ENCODE results near the gene BTG2.

The BTG2 gene

DNA sequence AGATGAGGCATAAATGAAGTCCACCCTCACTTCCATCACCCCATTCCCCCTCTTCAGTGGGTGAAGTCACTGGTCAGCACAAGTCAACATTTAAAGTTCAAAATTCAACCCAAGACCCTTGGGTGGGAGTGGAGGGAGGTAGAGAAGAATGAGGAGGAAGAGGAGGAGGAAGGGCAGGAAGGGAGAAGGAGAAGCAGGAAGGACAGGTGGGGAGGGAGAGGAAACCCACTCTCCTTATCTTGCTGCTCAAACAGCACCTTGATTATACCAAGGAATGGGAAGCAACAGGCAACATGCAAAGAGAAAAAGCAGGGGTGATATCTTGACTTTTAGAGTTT, 4.0 kb upstream of the BTG2 start:
- Histone ChIP-seq H2AFZ (ENCODE audit: low read length) (no peak overlapping the region), H3F3A (ENCODE audit: insufficient read depth, low read length) (peaks cover 12% of the 10 kb centered on the region), H3K4me1 (ENCODE audit: insufficient read depth, low read length, severe bottlenecking) (peaks cover 85% of the 10 kb centered on the region), H3K9me3 (ENCODE audit: low read length) (no peaks in the 10 kb centered on the region), H3K9ac (ENCODE audit: low read length) (peak overlapping the region; percentile 85), H3K79me2 (ENCODE audit: insufficient read depth, low read length) (peaks cover 22% of the 10 kb centered on the region), H3K36me3 (ENCODE audit: insufficient read depth, low read length) (peaks cover 10% of the 10 kb centered on the region), H3K4me2 (ENCODE audit: low read length) (peak overlapping the region; percentile 73), H4K20me1 (ENCODE audit: insufficient read depth, low read length) (no peaks in the 10 kb centered on the region), H3K9me2 (ENCODE audit: low read depth, low read length) (no peaks in the 10 kb centered on the region), H3K27me3 (ENCODE audit: insufficient read depth, low read length) (no peaks in the 10 kb centered on the region), H3K4me3 (ENCODE audit: low read depth, low read length, poor library complexity, severe bottlenecking) (peak overlapping the region; percentile 49), H3K27ac (ENCODE audit: low read depth, low read length, poor library complexity, severe bottlenecking) (peak overlapping the region; percentile 100)
- TF ChIP-seq EZH2 (IDR thresholded peaks at IDR 0.05; ENCODE audit: borderline replicate concordance, low read length), result no peak
- TF ChIP-seq, protein P1, sequence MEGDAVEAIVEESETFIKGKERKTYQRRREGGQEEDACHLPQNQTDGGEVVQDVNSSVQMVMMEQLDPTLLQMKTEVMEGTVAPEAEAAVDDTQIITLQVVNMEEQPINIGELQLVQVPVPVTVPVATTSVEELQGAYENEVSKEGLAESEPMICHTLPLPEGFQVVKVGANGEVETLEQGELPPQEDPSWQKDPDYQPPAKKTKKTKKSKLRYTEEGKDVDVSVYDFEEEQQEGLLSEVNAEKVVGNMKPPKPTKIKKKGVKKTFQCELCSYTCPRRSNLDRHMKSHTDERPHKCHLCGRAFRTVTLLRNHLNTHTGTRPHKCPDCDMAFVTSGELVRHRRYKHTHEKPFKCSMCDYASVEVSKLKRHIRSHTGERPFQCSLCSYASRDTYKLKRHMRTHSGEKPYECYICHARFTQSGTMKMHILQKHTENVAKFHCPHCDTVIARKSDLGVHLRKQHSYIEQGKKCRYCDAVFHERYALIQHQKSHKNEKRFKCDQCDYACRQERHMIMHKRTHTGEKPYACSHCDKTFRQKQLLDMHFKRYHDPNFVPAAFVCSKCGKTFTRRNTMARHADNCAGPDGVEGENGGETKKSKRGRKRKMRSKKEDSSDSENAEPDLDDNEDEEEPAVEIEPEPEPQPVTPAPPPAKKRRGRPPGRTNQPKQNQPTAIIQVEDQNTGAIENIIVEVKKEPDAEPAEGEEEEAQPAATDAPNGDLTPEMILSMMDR (IDR thresholded peaks at IDR 0.05; ENCODE audit: low read length), result no peak

DNA sequence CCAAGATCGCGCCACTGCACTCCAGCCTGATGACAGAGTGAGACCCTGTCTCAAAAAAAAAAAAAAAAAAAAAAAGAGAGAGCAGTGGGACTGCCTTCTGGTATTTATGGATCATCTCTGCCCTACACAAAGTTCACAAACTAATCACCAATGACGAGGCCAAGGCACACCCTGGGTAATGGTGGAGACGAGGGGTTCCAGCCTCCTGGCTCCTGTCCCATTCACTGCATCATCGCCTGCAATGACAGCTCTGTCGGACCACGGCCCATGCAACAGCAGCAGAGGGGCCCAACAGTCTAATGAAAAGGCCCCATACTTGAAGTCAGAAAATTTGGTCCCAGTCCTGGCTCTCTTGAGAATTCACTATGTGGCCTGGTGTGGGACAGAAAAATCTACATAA, 2.9 kb upstream of the BTG2 start:
- Histone ChIP-seq H3K4me1 (ENCODE audit: insufficient read depth, low read length, severe bottlenecking) (peaks cover 74% of the 10 kb centered on the region), H3K36me3 (ENCODE audit: insufficient read depth, low read length) (peaks cover 21% of the 10 kb centered on the region), H3F3A (ENCODE audit: insufficient read depth, low read length) (peaks cover 19% of the 10 kb centered on the region), H3K4me2 (ENCODE audit: low read length) (peak overlapping the region; percentile 85), H3K27ac (ENCODE audit: low read depth, low read length, poor library complexity, severe bottlenecking) (peak overlapping the region; percentile 100), H3K9me3 (ENCODE audit: low read length) (no peaks in the 10 kb centered on the region), H3K4me3 (ENCODE audit: low read depth, low read length, poor library complexity, severe bottlenecking) (peak overlapping the region; percentile 97), H3K9ac (ENCODE audit: low read length) (peak overlapping the region; percentile 91), H3K79me2 (ENCODE audit: insufficient read depth, low read length) (peaks cover 34% of the 10 kb centered on the region), H3K27me3 (ENCODE audit: insufficient read depth, low read length) (no peaks in the 10 kb centered on the region), H3K9me2 (ENCODE audit: low read depth, low read length) (no peaks in the 10 kb centered on the region), H2AFZ (ENCODE audit: low read length) (no peak overlapping the region), H4K20me1 (ENCODE audit: insufficient read depth, low read length) (no peaks in the 10 kb centered on the region)
- TF ChIP-seq, protein P1 (IDR thresholded peaks at IDR 0.05; ENCODE audit: low read length), result no peak
- no peak for TF ChIP-seq EZH2 (IDR thresholded peaks at IDR 0.05; ENCODE audit: borderline replicate concordance, low read length)

DNA sequence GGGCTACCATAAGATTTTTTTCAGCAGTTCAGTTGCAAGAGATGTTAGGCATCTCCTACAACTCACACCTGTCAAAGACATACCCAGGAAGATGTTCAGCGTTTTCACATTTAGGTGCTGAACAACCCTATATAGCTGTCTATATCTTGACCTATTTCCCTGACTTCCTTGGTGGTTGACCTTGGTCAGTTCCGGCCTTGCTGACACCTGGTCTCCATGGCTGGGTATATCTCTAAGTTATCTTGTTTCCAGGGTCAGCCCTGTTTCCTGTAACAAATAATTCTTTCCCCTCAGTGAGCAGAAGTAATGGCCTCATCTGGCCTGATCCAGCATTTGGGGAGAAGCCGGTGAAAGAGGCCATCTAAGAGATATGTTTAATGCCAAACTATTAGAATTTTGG, 2.4 kb upstream of the BTG2 start:
- Histone ChIP-seq H3K36me3 (ENCODE audit: insufficient read depth, low read length) (peaks cover 26% of the 10 kb centered on the region), H3K27me3 (ENCODE audit: insufficient read depth, low read length) (no peaks in the 10 kb centered on the region), H3K4me3 (ENCODE audit: low read depth, low read length, poor library complexity, severe bottlenecking) (peak overlapping the region; percentile 97), H3K9me2 (ENCODE audit: low read depth, low read length) (no peaks in the 10 kb centered on the region), H3K27ac (ENCODE audit: low read depth, low read length, poor library complexity, severe bottlenecking) (peak overlapping the region; percentile 100), H3K9ac (ENCODE audit: low read length) (peak overlapping the region; percentile 91), H3K79me2 (ENCODE audit: insufficient read depth, low read length) (peaks cover 38% of the 10 kb centered on the region), H3K4me1 (ENCODE audit: insufficient read depth, low read length, severe bottlenecking) (peaks cover 73% of the 10 kb centered on the region), H3K9me3 (ENCODE audit: low read length) (no peaks in the 10 kb centered on the region), H4K20me1 (ENCODE audit: insufficient read depth, low read length) (no peaks in the 10 kb centered on the region), H3K4me2 (ENCODE audit: low read length) (peak overlapping the region; percentile 85), H2AFZ (ENCODE audit: low read length) (no peak overlapping the region), H3F3A (ENCODE audit: insufficient read depth, low read length) (peaks cover 23% of the 10 kb centered on the region)
- TF ChIP-seq, protein P1 (IDR thresholded peaks at IDR 0.05; ENCODE audit: low read length), result no peak
- TF ChIP-seq EZH2 (IDR thresholded peaks at IDR 0.05; ENCODE audit: borderline replicate concordance, low read length), result no peak
